SKM-1 treated with dmso at 0.1 percent for 144 hours (cell line): ENCODE data around the gene DDX51.

Source experiments
- DNase-seq: peaks from one replicate; lab custom pipeline; 2025; ENCODE audit not compliant: unreplicated experiment; lab: John Stamatoyannopoulos, UW

DDX51 gene, protein sequence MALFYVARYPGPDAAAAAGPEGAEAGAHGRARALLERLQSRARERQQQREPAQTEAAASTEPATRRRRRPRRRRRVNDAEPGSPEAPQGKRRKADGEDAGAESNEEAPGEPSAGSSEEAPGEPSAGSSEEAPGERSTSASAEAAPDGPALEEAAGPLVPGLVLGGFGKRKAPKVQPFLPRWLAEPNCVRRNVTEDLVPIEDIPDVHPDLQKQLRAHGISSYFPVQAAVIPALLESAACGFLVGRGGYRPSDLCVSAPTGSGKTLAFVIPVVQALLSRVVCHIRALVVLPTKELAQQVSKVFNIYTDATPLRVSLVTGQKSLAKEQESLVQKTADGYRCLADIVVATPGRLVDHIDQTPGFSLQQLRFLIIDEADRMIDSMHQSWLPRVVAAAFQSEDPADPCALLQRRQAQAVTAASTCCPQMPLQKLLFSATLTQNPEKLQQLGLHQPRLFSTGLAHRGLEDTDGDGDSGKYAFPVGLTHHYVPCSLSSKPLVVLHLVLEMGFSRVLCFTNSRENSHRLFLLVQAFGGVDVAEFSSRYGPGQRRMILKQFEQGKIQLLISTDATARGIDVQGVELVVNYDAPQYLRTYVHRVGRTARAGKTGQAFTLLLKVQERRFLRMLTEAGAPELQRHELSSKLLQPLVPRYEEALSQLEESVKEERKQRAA

DNA sequence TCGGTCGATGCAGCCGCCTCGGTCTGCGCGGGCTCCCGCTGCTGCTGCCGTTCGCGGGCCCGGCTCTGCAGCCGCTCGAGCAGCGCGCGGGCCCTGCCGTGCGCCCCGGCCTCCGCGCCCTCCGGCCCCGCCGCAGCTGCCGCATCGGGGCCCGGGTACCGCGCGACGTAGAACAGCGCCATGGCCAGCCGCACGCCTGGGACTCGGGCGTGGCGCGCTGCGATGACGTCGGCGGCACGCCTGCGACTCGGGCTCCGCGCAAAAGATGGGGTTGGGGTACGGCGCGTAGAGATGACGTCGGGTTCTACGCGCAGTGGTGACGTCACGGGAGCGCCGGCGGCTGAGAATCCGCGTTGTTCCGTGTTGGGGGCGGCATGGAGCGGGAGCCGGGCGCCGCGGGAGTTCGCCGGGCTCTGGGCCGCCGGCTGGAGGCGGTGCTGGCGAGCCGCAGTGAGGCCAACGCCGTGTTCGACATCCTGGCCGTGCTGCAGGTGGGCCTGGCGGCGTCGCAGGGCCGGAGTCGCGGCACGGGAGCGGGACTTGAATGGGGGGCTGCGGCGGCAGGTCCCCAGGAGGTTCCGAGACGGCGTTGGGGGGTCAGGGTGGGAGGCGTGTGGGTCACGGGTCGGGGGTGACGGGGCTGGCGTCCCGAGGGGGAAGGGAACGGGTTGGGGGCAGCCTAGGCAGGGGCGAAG is at the start of gene DDX51, which contains the start of gene NOC4L:
Gene DDX51 (minus strand): TSS at position 205 of the 695 bp plus-strand sequence. CDS start 23 bp downstream, at position 182.
Gene NOC4L (plus strand): TSS at position 343 of the 695 bp plus-strand sequence. CDS start 32 bp downstream, at position 375.
- peak; percentile 55 for DNase-seq

GRCh38 chr12:132191715-132192553 is 47.8 kb upstream of the DDX51 start:
- no peak for DNase-seq

DNA sequence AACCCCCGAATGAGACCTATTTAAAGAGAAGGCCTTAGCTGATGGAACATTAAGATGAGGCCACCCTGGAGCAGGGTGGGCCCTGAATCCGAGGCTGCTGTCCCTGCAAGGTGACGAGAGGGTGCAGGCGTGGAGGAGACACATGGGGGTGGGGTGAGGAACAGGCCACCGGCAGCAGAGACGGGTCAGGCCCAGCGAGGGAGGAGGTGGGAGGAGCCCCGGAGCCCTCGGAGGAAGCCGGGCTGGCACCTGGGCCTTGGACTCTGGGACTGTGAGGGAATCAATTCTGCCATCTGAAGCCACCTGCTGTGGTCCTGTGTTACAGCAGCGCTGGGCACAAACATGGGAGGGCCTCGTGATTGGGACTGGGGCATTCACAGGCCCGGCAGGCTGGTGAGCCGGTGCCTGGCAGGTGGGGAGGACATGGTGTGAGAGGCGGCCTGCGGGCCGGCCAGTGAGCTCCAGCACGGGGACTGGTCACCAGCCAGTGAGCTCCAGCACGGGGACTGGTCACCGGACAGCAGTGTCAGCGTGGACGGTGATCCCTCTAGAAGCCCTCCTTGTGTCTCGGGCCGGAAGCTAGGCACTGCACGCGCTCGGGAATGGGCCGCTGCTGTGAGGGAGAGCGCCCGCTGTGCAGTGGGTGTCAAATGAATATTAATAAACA is 46.8 kb upstream of the DDX51 start:
- DNase-seq: no peak

GRCh38 chr12:132190012-132190755 is 46.1 kb upstream of the DDX51 start:
- no peak for DNase-seq

DNA sequence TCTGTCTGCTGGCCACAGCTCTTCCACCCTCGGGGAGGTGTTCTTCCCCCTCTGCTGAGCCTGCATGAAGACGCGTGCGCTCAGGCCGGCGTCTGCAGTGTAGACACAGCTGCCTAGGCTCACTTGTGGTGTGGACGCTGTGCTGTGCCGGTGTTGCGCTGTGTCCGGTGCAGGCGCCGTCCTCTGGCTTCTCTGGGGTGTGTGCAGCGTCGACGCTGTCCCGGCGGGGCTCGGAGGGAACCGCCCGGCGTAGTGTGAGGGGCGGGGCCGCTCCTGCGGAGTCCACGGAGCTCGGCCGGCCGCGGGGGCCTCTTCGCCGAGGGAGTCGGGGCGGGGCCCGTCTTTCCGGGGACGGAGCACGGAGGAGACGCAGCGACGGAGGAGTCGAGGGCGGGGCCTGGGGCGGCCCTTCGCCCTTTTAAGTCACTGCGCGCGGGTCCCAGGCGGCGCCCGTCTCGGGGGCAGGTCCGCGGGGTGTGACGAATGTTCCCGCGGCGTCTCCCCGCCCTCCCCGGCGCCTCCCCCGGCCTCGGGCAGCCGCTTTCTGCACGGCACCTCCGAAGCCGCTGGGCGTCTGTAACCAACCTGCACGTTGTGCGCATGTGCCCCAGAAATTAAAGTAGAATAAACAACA is 45.4 kb upstream of the DDX51 start:
- DNase-seq: peak; percentile 24

DNA sequence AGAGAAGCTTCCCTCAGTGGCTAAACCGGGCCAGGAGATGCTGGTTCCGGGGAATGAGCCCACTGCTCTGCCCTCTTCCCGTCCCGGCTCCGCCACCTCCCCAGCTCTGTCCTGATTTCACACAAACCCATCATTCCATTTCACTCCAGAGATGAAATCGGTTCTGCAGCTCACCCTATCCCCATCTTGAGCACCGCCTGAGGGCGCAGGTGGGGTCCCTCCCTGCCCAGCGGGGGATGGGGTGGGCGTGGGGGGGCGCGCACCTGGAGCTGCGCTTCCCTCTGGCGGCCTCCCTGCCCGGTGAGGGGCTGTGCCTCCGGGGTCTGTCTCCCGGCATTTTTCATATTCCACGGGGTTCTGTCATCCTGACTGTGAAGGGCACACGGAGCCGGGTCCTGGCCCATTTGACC is 44.8 kb upstream of the DDX51 start:
- DNase-seq: no peak

DNA sequence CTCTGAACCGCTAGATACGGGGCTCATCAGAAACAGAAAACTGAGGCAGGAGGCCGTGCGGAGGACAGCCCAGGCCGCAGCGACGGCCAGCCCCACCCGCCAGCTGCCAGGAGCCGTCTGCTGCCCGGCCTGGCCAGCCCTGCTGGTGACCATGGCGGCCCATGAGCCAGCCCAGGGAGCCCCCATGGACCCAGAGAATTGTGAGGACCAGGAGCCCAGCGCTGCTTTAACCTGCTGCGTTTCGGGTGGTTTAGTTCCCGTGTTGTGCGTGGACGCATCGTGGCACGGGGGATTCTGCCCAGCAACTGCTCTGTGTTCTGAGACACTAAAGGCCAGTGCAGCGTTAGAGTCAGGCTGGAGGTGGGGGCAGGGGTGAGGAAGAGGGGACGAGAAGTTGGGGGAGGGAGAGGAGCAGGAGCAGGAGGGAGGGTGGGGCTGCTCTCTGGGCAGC is 44.4 kb upstream of the DDX51 start:
- no peak for DNase-seq

DNA sequence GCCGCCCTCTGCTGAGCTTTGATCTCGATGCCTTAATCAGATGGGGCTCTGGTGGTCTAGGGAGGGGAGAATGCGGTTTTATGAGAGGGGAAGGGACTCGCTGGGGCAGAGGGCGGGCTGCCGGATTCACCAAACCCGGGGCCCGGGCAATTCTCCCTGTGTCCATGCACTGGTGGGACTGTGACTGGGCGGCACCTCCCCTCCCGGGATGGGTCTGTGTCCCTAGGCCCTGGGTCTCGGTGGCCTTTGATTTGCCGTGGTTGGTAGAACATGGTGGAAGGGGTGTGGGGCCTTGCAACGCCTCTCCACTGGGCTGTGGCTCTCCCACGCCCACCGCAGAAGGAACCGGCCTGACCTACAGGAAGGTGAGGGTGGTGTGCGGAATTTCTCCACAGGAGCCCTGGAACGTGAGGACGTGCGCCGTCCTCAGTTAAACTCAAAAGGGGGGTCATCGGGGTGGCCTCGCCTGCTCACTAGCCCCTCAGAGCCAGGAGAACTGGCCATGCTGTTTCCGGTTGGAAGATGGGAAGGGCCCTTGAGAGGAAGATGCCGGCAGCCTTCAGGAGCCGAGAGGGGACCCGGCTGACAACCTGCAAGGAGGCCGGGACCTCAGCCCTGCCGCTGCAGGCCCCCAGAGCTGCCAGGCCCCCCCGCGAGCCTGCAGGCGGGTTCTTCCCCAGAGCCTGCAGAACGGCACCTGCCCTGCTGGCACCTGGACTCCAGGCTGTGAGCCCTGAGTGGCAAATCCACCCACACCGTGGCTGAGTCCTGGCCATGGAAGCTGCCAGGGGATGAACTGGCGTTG is 43.7 kb upstream of the DDX51 start:
- DNase-seq: no peak

DNA sequence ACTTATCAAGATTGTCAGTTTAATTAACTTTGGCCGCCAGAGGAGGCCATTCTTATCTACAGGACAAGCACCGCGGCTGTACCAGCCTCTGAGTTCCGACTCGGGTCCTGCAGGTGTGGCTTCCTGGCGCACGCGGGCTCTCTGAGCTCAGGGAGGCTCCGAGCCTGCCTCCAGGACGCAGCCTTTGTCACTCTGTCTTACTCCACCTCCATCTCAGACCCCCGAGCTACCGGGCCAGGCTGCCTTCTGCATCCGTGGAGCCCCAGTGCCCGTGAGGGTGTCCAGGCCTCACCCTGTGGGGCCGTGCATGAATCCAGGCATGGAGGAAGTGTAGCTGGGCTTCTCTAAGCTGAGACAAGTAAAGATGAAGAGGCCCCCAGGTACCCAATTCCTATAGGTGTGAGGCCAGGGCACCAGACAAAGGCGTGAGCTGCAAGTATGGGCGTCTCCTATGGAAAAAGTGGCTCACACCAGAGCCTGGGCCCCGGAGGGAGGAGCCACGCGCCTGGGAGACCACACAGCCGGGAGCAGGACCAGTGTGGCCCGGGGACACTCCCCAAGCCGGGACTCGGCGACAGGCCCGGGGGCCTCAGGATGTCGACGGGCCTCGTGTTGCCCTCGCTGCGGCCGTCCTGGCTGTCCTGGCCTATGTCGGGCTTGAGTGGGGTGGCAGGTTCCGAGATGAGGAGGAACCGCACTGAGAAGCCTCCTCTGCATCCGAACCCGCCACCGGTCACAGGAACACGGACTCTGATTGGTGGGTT is 42.9 kb upstream of the DDX51 start:
- no peak for DNase-seq

- no peak for DNase-seq
These were observed 42.2 kb upstream of the DDX51 start for GRCh38 chr12:132186208-132186856.

DNA sequence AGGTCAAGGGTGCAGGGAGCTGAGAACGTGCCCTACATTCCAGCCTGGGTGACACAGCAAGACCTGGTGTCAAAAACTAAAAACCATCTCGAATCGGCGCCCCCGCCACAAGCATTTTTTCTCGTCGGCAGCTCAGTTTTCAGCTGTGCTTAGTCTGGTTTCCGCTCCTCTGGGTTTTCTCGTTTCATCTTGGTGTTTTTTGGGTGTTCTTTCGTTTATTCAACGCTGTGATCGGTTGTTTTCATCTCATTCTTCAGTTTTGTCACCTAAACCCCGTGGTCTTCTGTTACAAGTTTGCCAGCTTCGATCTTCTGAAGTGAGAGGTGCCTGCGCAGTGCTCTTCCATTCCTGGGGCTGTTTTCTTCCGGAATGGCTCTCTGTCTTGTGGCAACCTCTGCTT is 41.6 kb upstream of the DDX51 start:
- DNase-seq: no peak

DNA sequence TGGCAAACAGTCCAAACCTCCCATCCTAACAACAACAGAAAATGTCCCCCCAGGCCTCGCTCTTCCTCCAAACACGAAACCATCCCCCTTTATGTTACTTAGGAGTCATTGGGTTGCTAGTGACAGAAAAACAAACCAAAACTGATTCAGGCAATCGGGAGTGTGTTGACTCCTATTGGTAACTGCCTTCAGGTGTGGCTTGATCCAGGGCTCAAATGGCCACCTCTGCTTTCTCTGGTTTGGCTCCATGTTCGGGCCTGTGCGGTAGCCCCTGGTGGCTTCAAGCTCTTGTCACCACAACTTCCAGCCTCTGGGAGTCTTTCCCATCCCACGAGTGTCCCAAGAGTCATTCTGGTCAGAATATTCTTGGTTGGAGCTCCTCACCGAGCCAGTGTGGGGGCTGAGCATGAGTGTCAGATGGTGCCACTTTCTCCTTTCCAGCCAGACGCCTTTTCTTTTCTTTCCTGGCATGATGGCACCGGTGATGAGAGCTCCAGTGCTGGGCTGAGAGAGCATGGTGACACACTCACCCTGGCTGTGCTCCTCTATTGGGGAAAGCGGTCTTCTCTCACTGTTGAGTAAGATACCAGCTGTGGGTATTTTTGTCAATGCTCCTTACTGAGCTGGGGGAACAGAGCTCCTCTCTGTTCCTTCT is 38.7 kb upstream of the DDX51 start:
- DNase-seq: no peak

DNA sequence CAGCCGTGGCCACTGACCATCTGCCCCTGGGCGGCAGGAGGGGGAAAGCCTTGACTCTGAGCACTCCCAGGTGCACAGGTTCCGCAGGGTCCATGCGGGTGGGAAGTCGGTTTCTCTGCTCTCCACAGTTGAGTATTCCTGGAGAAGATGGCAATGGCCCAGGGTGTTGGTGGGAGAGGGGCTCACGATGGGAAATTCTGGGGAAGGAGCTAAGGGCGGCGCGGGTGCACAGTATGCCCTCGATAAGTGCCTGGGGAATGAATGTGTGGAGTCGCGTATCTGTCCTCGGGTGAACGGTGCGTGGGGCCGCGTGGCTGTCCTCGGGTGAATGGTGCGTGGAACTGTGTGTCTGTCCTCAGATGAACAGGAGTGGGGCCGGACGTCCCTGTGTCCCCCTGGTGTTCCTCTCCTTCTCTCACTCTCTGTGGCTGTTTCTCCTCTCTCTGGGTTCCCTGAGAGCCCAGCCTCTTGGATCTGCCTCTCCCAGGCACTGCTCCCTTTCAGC is 38.1 kb upstream of the DDX51 start:
- DNase-seq: no peak

DNA sequence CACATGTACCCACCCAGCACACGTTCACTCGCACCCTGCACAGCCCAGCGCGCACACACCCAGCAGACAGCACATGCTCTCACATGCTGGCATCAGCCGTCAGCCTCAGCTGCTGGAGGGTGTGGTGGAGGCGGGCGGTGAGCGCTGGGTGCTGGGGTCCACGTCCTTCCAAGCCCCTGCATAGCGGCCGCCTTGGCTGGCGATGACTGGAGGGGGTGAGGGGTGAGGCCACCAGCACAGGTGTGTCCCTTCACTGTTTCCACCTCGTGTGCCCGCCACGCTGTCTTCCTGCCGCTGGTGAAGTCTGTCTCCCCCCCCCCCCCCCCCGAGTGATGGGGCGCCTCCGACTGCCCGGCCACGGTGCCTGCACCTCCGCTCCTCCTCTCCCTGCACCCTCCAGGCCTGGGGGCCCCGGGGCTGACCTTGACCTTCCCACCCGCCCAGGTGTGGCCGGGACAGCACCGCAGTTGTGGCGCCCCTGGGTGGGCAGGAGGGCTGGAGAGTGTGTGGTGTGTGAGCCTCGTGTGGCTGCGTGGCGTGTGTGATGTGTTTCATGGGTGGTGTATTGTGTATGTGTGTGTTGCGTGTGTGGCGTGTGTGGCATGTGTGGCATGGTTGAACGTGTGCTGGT is 37.6 kb upstream of the DDX51 start:
- no peak for DNase-seq

DNA sequence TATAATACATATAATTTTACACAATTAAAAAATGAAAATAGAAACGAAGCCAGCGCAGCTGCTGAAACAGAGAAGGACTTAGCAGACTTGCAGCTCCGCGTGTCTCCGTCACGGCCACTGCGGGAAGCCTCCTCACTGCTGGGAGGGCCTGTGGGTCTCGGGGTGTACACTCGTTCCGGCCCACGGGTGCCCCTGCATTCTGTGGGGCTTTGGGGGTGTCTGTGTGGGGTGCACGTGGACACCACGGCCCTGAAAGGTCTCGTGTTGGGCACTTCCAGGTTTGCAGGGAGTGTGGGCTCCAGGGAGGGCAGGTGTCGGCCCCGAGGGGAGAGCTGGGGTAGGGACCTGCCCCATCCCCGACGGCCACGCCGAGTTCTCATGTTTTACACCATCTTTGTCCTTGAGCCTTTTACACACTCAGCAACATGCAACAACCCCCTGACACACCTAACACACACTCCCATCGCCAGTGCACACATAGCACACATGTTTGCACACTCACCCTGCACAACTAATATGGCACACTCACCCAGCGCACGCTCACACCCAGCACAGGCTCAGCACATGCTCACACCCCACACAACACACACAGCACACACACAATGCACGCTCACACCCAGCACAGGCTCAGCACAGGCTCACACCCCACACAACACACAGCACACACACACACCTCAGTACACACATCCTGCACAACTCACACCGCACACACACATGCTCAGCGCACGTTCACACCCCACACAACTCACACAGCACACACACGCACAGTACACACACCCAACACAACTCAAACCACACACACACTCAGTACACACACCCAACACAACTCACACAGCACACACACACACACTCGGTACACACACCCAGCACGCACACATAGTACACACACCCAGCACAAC is 36.8 kb upstream of the DDX51 start:
- no peak for DNase-seq
